HepG2 (cell line): Measurements from ENCODE around the gene CTNND1.

ENCODE experiments used
- ZBTB1 ChIP-seq: sonication (generic); formaldehyde crosslinking; IDR thresholded peaks from 2 replicates; pipeline ENCODE4 v1.4.0; 2020; ENCODE audit warnings: missing genetic modification reagents, borderline replicate concordance
- TF ChIP-seq, protein P1 (sequence below): IDR thresholded peaks from 2 replicates; pipeline ENCODE4 v1.6.1; 2012; ENCODE audit warnings: low read length, improper control_type of control experiment

DNA sequence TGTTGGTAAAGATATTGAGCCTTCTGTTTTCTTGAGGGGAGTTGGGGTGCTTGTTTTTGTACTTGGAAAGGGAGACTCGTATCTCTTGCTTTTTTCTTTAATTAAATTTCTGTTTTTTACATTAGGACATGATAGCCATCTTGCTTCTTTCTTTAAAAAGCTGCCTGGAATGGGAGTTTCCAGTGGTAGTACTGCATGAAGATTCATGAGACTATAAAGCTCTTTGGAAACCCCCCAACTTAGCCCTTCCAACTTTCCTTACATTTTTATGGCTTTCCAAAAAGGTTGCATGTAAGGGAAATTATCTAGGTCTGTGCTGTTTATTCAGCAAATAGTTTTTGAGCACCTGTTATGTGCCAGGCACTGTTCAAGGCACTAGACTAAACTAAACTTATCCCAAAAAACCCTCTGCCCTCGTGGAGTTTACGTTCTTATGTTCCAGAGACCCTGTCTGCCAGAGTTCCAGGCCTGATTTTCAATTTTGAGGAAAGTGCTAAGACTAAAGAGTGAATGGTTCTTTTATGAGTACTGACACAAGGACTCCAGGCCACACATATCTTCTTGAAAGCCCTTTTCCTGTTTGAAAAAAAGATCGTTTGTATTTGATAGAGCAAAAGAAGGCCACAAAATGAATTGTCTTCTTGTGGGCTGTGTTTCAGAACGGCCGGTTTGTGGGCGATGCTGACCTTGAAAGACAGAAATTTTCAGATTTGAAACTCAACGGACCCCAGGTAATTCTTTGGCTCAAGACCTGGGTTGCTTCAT lies 31.9 kb downstream of the CTNND1 start:
- TF ChIP-seq ZBTB1, result no peak
- TF ChIP-seq, protein P1, sequence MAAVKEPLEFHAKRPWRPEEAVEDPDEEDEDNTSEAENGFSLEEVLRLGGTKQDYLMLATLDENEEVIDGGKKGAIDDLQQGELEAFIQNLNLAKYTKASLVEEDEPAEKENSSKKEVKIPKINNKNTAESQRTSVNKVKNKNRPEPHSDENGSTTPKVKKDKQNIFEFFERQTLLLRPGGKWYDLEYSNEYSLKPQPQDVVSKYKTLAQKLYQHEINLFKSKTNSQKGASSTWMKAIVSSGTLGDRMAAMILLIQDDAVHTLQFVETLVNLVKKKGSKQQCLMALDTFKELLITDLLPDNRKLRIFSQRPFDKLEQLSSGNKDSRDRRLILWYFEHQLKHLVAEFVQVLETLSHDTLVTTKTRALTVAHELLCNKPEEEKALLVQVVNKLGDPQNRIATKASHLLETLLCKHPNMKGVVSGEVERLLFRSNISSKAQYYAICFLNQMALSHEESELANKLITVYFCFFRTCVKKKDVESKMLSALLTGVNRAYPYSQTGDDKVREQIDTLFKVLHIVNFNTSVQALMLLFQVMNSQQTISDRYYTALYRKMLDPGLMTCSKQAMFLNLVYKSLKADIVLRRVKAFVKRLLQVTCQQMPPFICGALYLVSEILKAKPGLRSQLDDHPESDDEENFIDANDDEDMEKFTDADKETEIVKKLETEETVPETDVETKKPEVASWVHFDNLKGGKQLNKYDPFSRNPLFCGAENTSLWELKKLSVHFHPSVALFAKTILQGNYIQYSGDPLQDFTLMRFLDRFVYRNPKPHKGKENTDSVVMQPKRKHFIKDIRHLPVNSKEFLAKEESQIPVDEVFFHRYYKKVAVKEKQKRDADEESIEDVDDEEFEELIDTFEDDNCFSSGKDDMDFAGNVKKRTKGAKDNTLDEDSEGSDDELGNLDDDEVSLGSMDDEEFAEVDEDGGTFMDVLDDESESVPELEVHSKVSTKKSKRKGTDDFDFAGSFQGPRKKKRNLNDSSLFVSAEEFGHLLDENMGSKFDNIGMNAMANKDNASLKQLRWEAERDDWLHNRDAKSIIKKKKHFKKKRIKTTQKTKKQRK, result no peak
